ENCODE results near the gene ZKSCAN7.

GRCh38 chr3:44557074-44557473 is 2.1 kb downstream of the ZKSCAN7 start:
- TF ChIP-seq, protein P1, sequence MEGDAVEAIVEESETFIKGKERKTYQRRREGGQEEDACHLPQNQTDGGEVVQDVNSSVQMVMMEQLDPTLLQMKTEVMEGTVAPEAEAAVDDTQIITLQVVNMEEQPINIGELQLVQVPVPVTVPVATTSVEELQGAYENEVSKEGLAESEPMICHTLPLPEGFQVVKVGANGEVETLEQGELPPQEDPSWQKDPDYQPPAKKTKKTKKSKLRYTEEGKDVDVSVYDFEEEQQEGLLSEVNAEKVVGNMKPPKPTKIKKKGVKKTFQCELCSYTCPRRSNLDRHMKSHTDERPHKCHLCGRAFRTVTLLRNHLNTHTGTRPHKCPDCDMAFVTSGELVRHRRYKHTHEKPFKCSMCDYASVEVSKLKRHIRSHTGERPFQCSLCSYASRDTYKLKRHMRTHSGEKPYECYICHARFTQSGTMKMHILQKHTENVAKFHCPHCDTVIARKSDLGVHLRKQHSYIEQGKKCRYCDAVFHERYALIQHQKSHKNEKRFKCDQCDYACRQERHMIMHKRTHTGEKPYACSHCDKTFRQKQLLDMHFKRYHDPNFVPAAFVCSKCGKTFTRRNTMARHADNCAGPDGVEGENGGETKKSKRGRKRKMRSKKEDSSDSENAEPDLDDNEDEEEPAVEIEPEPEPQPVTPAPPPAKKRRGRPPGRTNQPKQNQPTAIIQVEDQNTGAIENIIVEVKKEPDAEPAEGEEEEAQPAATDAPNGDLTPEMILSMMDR (conservative IDR thresholded peaks at IDR 0.05), result no peak
- no peak for TF ChIP-seq ZFX (IDR thresholded peaks at IDR 0.05)
